Spleen (tissue), 7 donors: ENCODE data around the gene KDM4F.

Experiments
- CTCF ChIP-seq, 11 experiments: fragments of 200-600 bp in 7 of 11; fragments of 450-650 bp in 4 of 11; sonication (generic) in 4 of 11; IDR thresholded peaks in 8 of 11; conservative IDR thresholded peaks in 3 of 11; 1 replicate in 7 of 11; 2 replicates in 4 of 11; pipeline versions ENCODE4 v1.4.0 to v1.8.0; 2016 to 2021; ENCODE audit warnings: antibody characterized with exemption in 11 of 11, inconsistent platforms in 4 of 11, mild to moderate bottlenecking in 1 of 11
- POLR2A ChIP-seq, 3 donors: fragments of 450-650 bp; IDR thresholded peaks; one replicate each; pipeline ENCODE4 v1.5.1; 2017; ENCODE audit warnings: antibody characterized with exemption in 3 of 3, mild to moderate bottlenecking in 1 of 3
- POLR2AphosphoS5 ChIP-seq, 3 donors: sonication (generic); formaldehyde crosslinking; IDR thresholded peaks; one replicate each; pipeline ENCODE4 v1.5.1; 2017; ENCODE audit warnings: antibody characterized with exemption in 3 of 3
- donor health status: DM: no; HTN: no; CAD: no; lungs with moderate emphysema.
- donor health status: DM: no; HTN: no; CAD: no.
- donor health status: DM: no; HTN: no; CAD: no.

DNA sequence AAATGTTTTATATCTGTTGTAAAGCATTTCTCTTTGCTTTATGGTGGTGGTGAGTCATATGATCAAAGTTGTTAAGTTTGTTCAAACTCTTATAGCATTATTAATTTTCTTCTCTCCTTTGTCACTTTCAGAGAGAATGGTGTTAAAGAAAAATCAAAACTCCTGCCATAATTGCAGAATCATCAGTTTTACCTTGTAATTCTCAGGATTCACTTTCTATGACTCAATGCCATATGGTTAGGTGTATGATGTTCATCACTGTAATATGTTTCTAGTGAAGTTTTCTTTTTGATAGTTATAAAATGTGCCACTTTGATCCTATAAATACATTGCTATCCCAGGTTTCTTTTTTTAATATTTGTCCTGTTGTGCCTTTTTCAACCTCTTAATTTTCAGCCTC lies 37.8 kb upstream of the KDM4F start:
- TF ChIP-seq POLR2A (IDR thresholded peaks at IDR 0.05), result no peak
- no peak for TF ChIP-seq CTCF (IDR thresholded peaks at IDR 0.05 in 8 of 11, conservative IDR thresholded peaks at IDR 0.05 in 3 of 11)
- no peak for TF ChIP-seq POLR2AphosphoS5 (IDR thresholded peaks at IDR 0.05)
